Activated T-cell treated with anti-CD3 and anti-CD28 coated beads, Interleukin-2, amount 50 U/mL, for 72 hours (primary cell): ENCODE measurements around the gene ETV5. TPM values are rescaled to one million over a fixed set of nuclear protein-coding genes. Genes with fewer than 3 reads are reported as not detected.

Source experiments
- ATAC-seq, 2 donors: fragments of 150-1000 bp; cut with Tn5 transposase; replicated peaks in 1 of 2; 2 replicates each; pipeline ENCODE4 v1.10.0; 2021; ENCODE audit warnings: moderate library complexity in 2 of 2, mild to moderate bottlenecking in 1 of 2
- DNase-seq, 2 donors: peaks; one replicate each; pipeline ENCODE4 v3.0.0; 2021 to 2022; ENCODE audit warnings: mixed read lengths in 1 of 2
- H3K27ac Mint-ChIP-seq: one replicate; pipeline ENCODE4 v1.8.0; 2022; ENCODE audit warnings: mild to moderate bottlenecking, moderate library complexity, mixed read lengths
- H3K27me3 Mint-ChIP-seq: one replicate; pipeline ENCODE4 v1.8.0; 2022; ENCODE audit warnings: low read depth, mixed read lengths
- H3K36me3 Mint-ChIP-seq, 2 donors: one replicate each; pipeline ENCODE4 v1.8.0; 2022; ENCODE audit warnings: mixed read lengths in 2 of 2, mild to moderate bottlenecking in 1 of 2; ENCODE audit not compliant: insufficient read depth in 2 of 2
- H3K4me1 Mint-ChIP-seq: one replicate; pipeline ENCODE4 v1.8.0; 2022; ENCODE audit warnings: low read depth, mixed read lengths
- H3K4me3 Mint-ChIP-seq, 2 donors: one replicate each; pipeline ENCODE4 v1.8.0; 2022; ENCODE audit warnings: mild to moderate bottlenecking in 2 of 2, mixed read lengths in 2 of 2, moderate library complexity in 2 of 2
- H3K9me3 Mint-ChIP-seq, 2 donors: one replicate each; pipeline ENCODE4 v1.8.0; 2022; ENCODE audit warnings: mixed read lengths in 2 of 2
- total RNA-seq, 2 donors: library from RNA; stranded (reverse); gene quantifications; one replicate each; pipeline ENCODE4 v1.2.3, GENCODE V29; 2022

ETV5 gene
- total RNA-seq, 2 donors from 2014 or later, result 2.9 to 3.4 TPM

DNA sequence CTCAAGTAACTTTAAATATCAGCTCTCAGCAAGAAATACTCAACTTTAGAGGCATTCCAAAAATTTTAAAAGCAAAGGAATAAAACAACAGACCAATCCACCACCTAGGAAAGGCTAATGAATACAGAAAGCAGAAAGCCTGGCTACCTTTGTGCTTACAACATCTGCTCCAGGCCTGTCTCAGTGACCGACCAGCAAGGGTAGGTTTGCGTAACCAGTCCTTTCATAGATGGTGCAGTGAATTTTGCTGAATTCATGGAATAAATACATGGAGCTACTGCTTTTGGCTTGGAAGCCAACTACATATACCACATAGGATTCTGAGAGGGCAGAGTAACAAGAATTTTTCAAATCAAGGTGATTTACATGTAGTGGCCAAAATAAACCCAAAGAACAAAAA lies 27.2 kb downstream of the ETV5 start:
- no peak for ATAC-seq
- Mint-ChIP-seq H3K27me3 (peaks cover 51% of the 10 kb centered on the region), H3K27ac (no peak overlapping the region), H3K4me3 (no peak overlapping the region), H3K4me1 (no peaks in the 10 kb centered on the region), H3K36me3 (no peaks in the 10 kb centered on the region), H3K9me3 (no peaks in the 10 kb centered on the region)
- no peak for DNase-seq

DNA sequence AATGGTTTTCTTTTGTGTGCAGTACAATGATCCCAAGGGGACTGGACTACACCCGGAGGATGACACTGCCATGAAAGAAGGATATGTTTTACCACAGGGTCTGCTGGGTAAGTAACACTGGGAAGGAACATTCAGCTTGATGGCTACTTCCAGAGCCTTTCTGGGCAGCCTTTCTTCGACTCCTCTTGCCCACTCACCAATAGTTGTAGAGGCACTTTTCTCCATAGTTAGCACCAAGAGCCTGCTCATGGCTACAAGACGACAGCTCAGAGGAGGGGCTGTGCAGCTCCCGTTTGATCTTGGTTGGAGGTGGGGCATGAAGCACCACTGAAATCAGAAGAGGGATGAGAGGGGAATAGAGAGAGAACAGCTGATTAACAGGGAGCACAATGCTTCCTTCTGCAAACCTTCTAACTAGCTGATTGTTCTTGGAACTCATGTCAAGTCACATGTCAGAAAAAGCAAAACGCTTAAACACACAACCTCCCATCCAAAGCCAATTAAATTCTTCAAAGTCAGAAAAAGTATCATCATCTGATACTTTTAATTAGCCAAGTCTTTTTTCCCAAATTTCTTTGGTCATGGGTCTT lies 27.9 kb downstream of the ETV5 start:
- Mint-ChIP-seq H3K9me3 (no peaks in the 10 kb centered on the region), H3K27ac (no peak overlapping the region), H3K4me3 (no peak overlapping the region), H3K36me3 (no peaks in the 10 kb centered on the region), H3K4me1 (no peaks in the 10 kb centered on the region), H3K27me3 (peaks cover 55% of the 10 kb centered on the region)
- DNase-seq (no peak), ATAC-seq (no peak)

- Mint-ChIP-seq H3K4me3 (no peak overlapping the region), H3K9me3 (peaks cover 2 to 3% of the 10 kb centered on the region in 2 donors), H3K4me1 (no peaks in the 10 kb centered on the region), H3K27ac (no peak overlapping the region), H3K27me3 (peaks cover 54% of the 10 kb centered on the region), H3K36me3 (peaks cover 2 to 4% of the 10 kb centered on the region in 2 donors)
- ATAC-seq (no peak), DNase-seq (no peak)
Measured at GRCh38 chr3:186079925-186080324, 29.0 kb downstream of the ETV5 start.

DNA sequence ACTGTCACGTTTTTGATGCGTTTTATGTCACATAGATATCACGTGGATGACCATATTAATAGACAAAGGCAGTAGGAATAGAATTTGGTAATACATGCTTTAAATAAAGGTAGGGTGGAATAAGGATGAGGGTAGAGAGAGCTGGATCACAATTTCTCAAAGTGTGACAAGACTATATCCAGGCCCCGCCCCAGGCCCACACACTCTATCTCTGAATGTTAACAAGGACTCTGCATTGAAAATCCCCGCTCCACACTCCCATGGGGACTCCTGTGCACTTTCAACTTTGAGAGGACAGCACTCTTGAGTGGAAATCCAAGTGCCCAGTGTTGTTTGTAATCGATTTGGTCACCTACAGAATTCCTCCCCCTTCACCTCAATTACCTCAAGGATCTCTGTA lies 31.4 kb downstream of the ETV5 start:
- Mint-ChIP-seq H3K4me1 (no peaks in the 10 kb centered on the region), H3K27ac (no peak overlapping the region), H3K36me3 (peaks cover 2 to 6% of the 10 kb centered on the region in 2 donors), H3K4me3 (no peak overlapping the region), H3K9me3 (peaks cover 2 to 5% of the 10 kb centered on the region in 2 donors), H3K27me3 (peaks cover 55% of the 10 kb centered on the region)
- ATAC-seq (no peak), DNase-seq (no peak)

GRCh38 chr3:186075931-186076567 lies 32.8 kb downstream of the ETV5 start:
- DNase-seq (no peak), ATAC-seq (no peak)
- Mint-ChIP-seq H3K27ac (no peak overlapping the region), H3K36me3 (peaks cover 2 to 6% of the 10 kb centered on the region in 2 donors), H3K27me3 (peaks cover 53% of the 10 kb centered on the region), H3K4me1 (peaks cover 3% of the 10 kb centered on the region), H3K9me3 (peaks cover 2 to 5% of the 10 kb centered on the region in 2 donors), H3K4me3 (no peak overlapping the region)

- ATAC-seq (no peak), DNase-seq (no peak)
- Mint-ChIP-seq H3K36me3 (peaks cover 2 to 6% of the 10 kb centered on the region in 2 donors), H3K4me1 (peaks cover 9% of the 10 kb centered on the region), H3K4me3 (no peak overlapping the region), H3K9me3 (peaks cover 2 to 5% of the 10 kb centered on the region in 2 donors), H3K27me3 (peaks cover 53% of the 10 kb centered on the region), H3K27ac (no peak overlapping the region)
Measured at GRCh38 chr3:186075489-186075888, 33.4 kb downstream of the ETV5 start.

DNA sequence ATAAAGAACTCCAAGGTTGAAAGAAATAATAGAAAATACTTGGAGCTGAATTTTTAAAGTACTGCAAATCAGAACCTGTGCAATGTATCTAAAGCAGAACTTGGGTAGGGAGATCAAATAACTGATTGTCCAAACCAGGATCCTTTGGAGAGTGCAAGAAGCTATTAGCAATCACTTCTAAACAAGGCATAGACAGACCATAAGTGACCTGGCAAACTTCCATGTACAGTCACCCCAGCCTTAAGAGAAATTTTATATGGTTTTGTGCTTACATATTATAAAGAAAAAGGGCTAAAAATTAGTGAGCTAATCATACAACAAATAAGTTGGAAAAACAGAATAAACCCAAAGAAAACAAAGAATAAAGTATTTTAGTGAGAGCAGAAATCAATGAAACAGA lies 35.2 kb downstream of the ETV5 start:
- DNase-seq, result no peak
- H3K4me1 Mint-ChIP-seq, result peaks cover 14% of the 10 kb centered on the region
- H3K27ac Mint-ChIP-seq, result no peak overlapping the region

GRCh38 chr3:186070996-186071395 lies 37.9 kb downstream of the ETV5 start:
- no peak overlapping the region for H3K27ac Mint-ChIP-seq
- peaks cover 2 to 5% of the 10 kb centered on the region in 2 donors for H3K9me3 Mint-ChIP-seq
- ATAC-seq (no peak), DNase-seq (no peak)
- H3K4me1 Mint-ChIP-seq, result peaks cover 21% of the 10 kb centered on the region
- no peak overlapping the region for H3K4me3 Mint-ChIP-seq
- peaks cover 2 to 6% of the 10 kb centered on the region in 2 donors for H3K36me3 Mint-ChIP-seq
- H3K27me3 Mint-ChIP-seq, result peaks cover 46% of the 10 kb centered on the region

More for the DNA sequence above, 35.2 kb downstream of the ETV5 start:
- H3K4me3 Mint-ChIP-seq, result no peak overlapping the region
- no peak for ATAC-seq
- peaks cover 2 to 6% of the 10 kb centered on the region in 2 donors for H3K36me3 Mint-ChIP-seq
- H3K9me3 Mint-ChIP-seq, result peaks cover 2 to 5% of the 10 kb centered on the region in 2 donors
- peaks cover 46% of the 10 kb centered on the region for H3K27me3 Mint-ChIP-seq

DNA sequence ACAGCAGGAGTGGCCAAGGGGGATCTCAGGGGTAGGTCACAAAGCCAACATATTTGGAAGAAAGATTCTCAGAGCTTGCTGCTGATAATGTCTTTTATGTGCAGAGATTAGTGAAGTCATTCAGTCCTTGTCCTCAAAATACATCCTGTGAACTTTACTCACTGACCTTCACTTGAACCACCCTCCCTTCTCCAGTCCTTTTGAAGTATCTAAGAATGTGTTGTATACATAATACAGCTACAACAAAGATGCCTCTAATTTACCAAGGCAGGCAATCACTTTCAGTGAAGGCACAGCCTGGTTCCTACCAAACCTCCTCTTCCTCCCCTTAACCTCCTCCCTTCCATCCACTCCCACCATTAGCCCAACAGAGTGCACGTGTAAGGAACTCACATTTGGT lies 38.3 kb downstream of the ETV5 start:
- no peak overlapping the region for H3K27ac Mint-ChIP-seq
- DNase-seq (no peak), ATAC-seq (no peak)
- peaks cover 2 to 6% of the 10 kb centered on the region in 2 donors for H3K36me3 Mint-ChIP-seq
- peaks cover 2 to 5% of the 10 kb centered on the region in 2 donors for H3K9me3 Mint-ChIP-seq
- H3K27me3 Mint-ChIP-seq, result peaks cover 49% of the 10 kb centered on the region
- H3K4me1 Mint-ChIP-seq, result peaks cover 21% of the 10 kb centered on the region
- H3K4me3 Mint-ChIP-seq, result no peak overlapping the region

GRCh38 chr3:186070133-186070532 lies 38.8 kb downstream of the ETV5 start:
- Mint-ChIP-seq H3K9me3 (peaks cover 2 to 4% of the 10 kb centered on the region in 2 donors), H3K4me3 (no peak overlapping the region), H3K27ac (no peak overlapping the region), H3K27me3 (peaks cover 50% of the 10 kb centered on the region), H3K4me1 (peaks cover 21% of the 10 kb centered on the region), H3K36me3 (peaks cover 2 to 5% of the 10 kb centered on the region in 2 donors)
- ATAC-seq (no peak), DNase-seq (no peak)

GRCh38 chr3:186069199-186069598 lies 39.7 kb downstream of the ETV5 start:
- no peak for ATAC-seq

GRCh38 chr3:186068243-186068552 lies 40.7 kb downstream of the ETV5 start:
- H3K4me1 Mint-ChIP-seq, result peaks cover 21% of the 10 kb centered on the region
- ATAC-seq, result no peak
- H3K27me3 Mint-ChIP-seq, result peaks cover 59% of the 10 kb centered on the region

More at GRCh38 chr3:186069199-186069598, 39.7 kb downstream of the ETV5 start:
- Mint-ChIP-seq H3K4me1 (peaks cover 21% of the 10 kb centered on the region), H3K36me3 (peaks cover 0 to 2% of the 10 kb centered on the region in 2 donors), H3K4me3 (no peak overlapping the region), H3K27me3 (peaks cover 56% of the 10 kb centered on the region), H3K9me3 (peaks cover 0 to 2% of the 10 kb centered on the region in 2 donors), H3K27ac (no peak overlapping the region)
- no peak for DNase-seq

GRCh38 chr3:186067360-186068242 lies 41.3 kb downstream of the ETV5 start:
- H3K27ac Mint-ChIP-seq, result peak overlapping the region; percentile 5
- no peak for DNase-seq

More at GRCh38 chr3:186068243-186068552, 40.7 kb downstream of the ETV5 start:
- Mint-ChIP-seq H3K9me3 (no peaks in the 10 kb centered on the region), H3K4me3 (no peak overlapping the region), H3K36me3 (no peaks in the 10 kb centered on the region), H3K27ac (no peak overlapping the region)
- no peak for DNase-seq

More at GRCh38 chr3:186067360-186068242, 41.3 kb downstream of the ETV5 start:
- Mint-ChIP-seq H3K4me3 (peak overlapping the region; percentile 38 to 70), H3K4me1 (peaks cover 21% of the 10 kb centered on the region), H3K9me3 (no peaks in the 10 kb centered on the region), H3K27me3 (peaks cover 60% of the 10 kb centered on the region), H3K36me3 (no peaks in the 10 kb centered on the region)
- no peak for ATAC-seq
